Hematopoietic multipotent progenitor cell treated with erythropoietin and hydrocortisone succinate and interleukin-3 and kit ligand, for 8 days (in vitro differentiated cells): ENCODE results near the gene DPYD.

ENCODE experiments used
- DNase-seq: peaks from one replicate; pipeline ENCODE4 v3.0.0-alpha.2; 2015

The DPYD gene

DNA sequence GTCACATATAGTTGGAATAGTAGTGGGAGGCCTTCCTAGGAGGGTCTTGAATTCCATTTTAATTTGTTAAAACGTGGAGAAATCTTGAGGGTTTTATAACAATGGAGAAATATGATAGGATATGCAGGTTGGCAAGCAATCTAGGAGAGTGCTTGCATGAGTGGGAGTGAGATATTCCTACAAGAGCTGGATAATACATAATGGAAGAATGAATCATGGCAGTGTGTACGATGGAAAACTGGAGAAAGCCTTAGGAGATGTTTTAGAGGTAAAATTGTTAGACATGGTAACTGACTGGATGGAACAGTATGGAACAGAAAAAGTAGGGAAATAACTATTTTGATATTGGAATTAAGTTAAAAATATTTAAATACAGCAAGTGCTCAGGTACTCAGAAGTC is 846.9 kb downstream of the DPYD start:
- no peak for DNase-seq

DNA sequence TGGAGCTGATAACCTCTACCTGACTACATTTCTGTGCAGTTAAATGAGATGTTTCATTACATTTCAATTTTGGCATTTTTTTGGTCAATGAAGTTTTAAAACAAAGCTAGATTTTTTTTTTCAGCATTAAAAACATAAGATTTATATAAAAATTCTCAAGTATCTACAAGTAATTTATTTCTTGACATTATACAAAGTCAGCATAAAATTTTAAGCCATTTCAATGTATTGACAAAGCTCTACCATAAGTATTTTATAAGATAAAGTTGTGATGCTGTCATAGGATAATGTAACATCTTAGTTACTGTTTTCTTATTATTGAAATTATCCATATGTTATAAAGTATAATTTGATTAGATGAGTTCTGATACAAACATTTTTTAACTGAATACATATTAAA is 847.7 kb downstream of the DPYD start:
- DNase-seq = no peak

- DNase-seq = no peak
Observed at GRCh38 chr1:97071173-97071572, 849.7 kb downstream of the DPYD start.

DNA sequence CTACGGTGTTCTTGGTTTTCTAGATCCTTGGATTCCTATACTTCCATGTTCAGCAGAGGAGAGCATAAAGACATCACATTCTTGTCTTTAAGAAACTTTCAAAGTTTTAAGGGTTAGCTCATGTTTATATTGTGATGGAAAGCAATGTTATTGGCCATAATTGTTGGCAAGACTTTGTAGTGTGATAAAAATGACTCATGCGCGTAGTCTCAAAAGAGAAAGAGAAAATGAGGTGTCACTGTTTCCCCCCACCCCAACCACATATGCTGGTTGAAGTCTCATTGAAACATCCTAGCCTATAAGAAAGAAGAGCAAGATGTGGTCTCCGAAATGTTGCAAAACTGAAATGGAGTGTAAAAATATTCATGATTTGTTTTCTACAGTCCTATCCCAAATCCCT is 850.5 kb downstream of the DPYD start:
- no peak for DNase-seq

GRCh38 chr1:97069312-97069711 is 851.5 kb downstream of the DPYD start:
- no peak for DNase-seq

DNA sequence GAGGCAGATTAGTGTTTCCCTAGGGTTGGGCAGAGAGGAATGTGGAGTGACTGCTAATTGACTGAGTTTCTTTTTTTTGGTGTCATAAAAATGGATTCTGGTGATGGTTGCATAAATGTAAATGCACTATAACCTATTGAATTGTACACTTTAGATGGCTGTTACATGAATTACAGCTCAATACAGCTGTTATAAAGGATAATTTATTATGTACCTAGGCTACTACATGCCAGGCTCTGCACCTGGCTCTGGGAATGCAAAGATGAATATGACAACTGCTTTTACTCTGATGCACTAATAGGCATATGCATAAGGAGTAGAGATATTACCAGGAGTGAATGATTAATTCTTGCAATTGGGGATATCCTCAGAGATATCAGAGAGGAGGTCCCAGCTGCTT is 854.0 kb downstream of the DPYD start:
- no peak for DNase-seq

GRCh38 chr1:97063532-97063931 is 857.3 kb downstream of the DPYD start:
- no peak for DNase-seq

- no peak for DNase-seq
Observed at GRCh38 chr1:97061604-97062003, 859.2 kb downstream of the DPYD start.

DNA sequence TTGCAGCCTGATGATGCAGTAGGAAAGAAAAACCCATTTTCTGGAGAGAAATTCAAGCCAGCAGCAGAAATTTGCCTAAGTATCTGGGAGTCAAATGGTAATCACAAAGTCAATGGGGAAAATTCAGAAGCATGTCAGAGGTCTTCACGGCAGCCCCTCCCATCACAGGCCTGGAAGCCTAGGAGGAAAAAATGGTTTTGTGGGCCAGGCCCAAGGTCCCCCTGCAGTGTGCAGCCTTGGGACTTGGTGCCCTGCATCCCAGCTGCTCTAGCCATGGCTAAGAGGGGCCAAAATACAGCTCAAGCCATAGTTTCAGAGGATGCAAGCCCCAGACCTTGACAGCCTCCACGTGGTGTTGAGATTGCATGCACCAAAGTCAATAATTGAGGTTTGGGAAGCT is 864.4 kb downstream of the DPYD start:
- no peak for DNase-seq

DNA sequence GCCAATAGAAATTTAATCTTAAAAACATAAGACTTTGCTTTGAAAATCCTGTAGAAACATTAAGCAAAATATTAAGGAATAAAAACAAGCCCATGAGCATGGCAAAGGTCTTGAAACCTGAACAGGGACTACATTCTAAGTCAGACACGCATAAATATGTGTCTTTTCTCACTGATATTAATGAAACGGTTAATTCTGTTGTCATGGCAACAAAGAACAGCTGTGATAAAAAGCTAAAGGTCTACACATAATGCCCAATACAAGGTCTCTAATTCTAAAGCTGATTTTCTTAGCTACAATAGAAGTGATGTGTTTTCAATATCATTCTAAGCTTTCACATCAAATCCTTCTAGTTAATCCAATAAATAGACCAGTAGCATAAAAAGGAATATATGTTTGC is 867.6 kb downstream of the DPYD start:
- DNase-seq = no peak

DNA sequence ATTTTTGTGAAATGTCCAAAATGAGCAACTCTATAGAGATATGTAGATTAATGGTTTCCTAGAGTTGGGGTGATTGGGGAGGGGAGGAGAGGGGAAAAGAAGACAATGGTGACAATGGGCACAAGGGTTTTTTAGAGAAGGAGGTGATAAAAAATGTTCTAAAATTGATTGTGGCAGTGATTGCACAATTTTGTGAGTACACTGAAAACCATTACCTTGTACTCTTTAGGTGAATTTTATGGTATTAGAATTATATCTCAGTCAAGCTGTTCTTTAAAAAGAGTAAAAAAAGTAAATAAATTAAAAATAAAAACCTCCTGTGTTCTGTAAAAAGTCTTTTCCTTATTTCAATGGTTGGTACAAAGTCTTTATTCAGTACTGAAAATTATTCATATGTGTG is 869.0 kb downstream of the DPYD start:
- no peak for DNase-seq

- no peak for DNase-seq
Observed at GRCh38 chr1:97050506-97050905, 870.3 kb downstream of the DPYD start.

GRCh38 chr1:97047421-97047793 is 873.4 kb downstream of the DPYD start:
- DNase-seq = no peak

DNA sequence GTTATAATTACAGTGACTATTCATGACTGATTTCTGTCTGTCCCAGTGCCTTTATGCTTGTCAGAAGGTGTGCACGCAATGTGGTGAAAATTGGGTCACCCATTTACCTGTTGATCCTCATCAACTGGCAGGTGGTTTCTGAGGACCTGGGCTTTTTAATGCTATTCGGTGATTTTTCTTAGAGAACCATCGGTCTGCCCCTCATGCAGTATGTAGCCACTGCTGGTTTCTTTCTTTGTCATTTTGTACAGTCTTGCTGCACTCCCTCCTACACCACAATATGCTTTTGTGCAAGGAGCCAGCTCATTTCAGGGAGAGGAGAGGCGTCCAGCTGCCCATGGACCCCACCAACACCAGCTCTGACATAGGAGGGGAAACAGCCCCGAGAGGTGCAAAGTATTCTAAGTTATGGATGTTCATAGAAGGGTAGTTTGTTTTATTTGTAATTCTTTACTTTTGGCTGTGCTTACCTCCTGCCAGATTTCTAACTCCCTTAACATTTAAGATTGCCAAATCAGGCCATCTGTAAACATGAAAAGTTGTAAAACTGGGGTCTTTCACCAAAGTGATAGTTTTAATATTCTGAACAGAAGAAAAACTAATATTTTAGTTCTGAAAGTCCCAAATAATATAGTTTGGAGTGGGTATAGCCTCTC is 873.9 kb downstream of the DPYD start:
- no peak for DNase-seq

GRCh38 chr1:97044159-97044760 is 876.6 kb downstream of the DPYD start:
- no peak for DNase-seq

DNA sequence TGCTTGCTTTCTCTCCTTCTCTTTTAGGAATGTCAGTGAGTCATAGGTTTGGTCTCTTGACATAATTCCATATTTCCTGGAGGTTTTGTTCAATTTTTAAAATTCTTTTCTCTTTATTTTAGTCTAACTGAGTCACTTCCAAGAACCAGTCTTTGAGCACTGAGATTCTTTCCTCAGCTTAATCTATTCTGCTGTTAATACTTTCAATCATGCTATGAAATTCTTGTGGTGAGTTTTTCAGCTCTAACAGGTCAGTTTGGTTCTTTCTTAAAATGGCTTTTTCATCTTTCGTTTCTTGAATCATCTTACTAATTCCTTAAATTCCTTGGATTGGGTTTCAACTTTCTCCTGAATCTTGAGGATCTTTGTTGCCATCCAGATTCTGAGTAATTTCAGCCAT is 878.3 kb downstream of the DPYD start:
- DNase-seq = no peak

- DNase-seq = no peak
Observed at GRCh38 chr1:97041026-97041425, 879.8 kb downstream of the DPYD start.

- no peak for DNase-seq
Observed at GRCh38 chr1:97038410-97038809, 882.4 kb downstream of the DPYD start.

DNA sequence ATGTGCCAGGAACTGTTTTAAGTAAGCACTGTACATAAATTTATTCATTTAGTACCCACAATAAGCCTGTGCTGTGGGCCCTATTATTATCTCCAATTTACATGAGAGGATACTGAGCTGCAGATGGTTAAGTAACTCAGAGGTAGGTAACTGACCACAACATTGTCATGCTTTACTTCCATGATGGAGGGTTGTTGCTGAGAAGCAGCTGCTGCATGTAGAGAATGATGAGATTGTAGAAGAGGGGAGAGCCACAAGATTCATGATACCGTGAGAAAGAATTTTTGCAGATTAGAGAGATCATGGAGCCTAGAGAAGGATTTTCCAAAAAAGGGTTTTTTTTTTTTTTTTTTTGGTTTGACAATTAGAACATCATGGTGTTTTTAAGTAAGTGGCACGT is 886.2 kb downstream of the DPYD start:
- DNase-seq = no peak

DNA sequence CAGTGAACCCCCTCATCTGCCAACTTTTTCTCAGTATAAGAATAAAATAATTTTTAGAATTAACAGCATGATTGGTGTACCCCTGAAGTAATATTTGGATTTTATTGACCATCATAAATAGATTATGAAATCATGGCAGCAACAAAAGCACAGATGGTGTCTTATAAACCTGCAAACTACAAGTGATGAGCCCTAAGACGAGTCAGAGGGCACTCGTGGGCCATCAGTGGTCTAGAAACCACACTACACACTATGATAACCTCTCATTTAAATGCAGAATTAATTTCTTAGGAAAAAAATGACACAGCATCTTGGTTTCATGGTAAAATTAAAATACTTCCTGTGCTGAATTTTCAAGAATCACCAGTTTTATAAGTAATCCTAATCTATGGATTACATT is 886.9 kb downstream of the DPYD start:
- no peak for DNase-seq
